Myocyte (in vitro differentiated cells): ENCODE data around the gene SLC39A10. TPM values are rescaled to one million over a fixed set of nuclear protein-coding genes. Genes with fewer than 3 reads are reported as not detected.
"Not testable (repeated sequence)": the region's sequence is repeated elsewhere in the genome, so short reads cannot be mapped to it uniquely, and the experiment has no call there.

ENCODE experiments used
- DNase-seq: peaks from one replicate; pipeline ENCODE4 v3.0.0-alpha.2; 2012; ENCODE audit warnings: low read depth
- total RNA-seq: library from RNA; depleted of rRNA; stranded (reverse); fragments of >200 nt; gene quantifications from 2 replicates; pipeline ENCODE4 v1.2.3, GENCODE V29; 2014

SLC39A10 gene
- total RNA-seq, 1 donor from 2014 or later, result 37.2 TPM

DNA sequence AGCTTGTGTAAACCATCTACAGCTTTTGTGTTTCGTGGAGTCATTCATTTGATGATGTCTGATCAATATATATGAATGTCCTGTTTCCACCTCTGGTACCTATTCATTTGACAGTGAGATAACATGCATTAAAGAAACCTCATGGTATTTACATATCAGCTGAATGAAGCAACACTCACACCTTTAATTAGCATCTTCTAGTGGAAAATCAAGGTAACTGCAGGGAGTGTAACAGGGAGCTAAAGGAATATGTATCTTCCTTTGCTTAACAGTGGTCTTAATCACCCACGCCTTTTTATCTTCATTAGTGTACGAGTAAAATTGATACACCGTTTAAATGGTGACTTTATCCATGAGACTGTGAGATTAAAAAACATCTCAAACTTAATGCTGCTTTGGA lies 15.6 kb downstream of the SLC39A10 start:
- DNase-seq, result no peak

DNA sequence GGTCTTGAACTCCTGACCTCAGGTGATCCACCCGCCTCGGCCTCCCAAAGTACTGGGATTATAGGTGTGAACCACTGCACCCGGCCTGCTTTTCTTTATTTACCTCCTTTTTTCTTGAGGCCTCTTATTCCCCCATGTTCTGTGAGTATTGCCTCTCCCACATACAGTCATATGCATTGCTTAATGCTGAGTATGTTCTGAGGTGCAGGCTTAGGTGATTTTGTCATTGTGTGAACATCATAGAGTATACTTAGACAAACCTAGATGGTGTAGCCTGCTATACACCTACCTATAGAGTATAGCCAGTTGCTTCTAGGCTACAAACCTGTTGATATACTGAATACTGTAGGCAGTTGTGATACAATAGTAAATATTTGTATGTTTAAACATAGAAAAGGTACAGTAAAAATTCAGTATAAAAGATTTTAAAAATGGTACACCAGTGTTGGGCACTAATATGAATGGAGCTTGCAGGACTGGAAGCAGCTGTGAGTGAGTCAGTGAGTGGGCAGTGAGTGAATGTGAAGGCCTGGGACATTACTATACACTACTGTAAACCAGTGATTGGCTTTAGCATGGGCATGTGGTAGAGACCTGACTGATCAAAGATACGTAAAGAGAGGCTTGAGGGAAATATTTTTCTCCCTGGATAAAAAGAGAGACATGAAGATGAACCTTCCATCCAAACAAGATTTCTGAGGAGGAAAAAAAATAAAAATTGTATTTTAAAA lies 17.6 kb downstream of the SLC39A10 start:
- peak; percentile 36 for DNase-seq

DNA sequence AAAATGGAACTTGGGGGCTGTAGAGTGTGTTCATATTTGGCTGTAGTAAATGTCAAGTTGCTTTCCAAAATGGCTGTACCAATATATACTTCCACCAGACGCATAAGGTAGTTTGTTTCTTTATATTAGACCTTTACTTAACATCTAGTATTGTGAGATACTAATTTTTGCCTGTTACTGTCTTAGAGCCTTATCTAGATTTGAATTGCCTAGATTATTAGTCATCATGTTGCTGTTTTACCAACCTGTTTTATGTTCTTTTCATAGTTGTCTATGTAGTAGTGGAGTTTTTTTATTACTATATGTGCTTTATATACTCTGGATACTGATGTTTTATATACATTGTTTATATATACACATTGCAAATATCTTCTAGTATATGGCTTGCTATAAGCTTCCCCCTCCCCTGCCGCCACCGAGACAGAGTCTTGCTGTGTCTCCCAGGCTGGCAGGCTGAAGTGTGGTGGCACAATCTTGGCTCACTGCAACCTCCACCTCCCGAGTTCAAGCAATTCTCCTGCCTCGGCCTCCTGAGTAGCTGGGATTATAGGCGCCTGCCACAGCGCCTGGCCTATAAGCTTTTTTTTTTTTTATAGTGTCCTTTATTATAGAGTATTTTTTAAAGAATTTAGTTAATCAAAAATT lies 18.9 kb downstream of the SLC39A10 start:
- DNase-seq, result no peak

DNA sequence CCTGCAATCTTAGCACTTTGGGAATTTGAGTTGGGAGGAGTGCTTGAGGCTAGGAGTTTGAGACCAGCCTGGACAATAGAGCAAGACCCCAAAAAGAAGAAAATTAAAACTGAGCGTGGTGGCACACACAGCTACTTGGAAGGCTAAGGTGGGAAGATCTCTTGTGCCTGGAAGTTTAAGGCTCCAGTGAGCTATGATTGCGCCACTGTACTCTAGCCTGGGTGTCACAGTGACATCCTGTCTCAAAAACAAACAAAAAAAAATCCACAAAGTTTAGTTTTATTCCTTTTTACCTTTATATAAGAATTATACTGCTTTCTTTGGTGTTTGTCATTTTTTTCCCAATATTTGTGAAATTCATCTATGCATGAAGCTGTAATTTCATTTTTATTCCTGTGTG lies 20.3 kb downstream of the SLC39A10 start:
- DNase-seq, result no peak

DNA sequence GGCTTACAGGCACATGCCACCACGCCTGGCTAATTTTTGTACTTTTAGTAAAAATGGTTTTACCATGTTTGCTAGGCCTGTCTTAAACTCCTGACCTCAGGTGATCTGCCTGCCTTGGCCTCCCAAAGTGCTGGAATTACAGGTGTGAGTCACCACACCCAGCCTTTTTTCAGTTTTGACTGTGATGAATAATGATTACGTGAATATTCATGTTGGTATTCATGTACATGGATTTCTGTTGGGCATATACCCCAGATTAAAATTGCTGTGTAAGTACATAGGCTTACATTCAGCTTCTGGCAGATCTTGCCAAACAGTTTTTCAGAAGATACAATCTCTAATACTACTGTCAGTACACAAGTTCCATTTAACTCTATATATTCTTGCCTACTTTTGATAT lies 20.9 kb downstream of the SLC39A10 start:
- no peak for DNase-seq

DNA sequence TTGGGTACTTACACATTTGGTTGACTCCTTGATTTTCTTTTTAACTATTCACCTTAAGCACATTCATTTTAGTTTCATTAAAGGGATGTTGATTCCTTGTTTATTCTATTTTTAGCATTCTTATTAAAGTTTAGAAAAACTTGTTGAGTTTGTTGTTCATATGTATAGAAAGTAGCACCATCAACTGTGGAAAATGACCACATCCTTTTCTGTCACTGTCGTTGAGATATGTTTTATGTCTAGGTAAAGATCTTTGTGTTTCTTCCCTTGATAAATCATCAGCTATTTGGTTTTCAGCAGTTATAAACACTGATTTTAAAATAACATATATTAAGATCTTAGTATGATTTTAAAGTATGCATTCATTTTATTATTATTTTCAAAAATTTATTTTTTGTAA lies 25.1 kb downstream of the SLC39A10 start:
- DNase-seq, result no peak

DNA sequence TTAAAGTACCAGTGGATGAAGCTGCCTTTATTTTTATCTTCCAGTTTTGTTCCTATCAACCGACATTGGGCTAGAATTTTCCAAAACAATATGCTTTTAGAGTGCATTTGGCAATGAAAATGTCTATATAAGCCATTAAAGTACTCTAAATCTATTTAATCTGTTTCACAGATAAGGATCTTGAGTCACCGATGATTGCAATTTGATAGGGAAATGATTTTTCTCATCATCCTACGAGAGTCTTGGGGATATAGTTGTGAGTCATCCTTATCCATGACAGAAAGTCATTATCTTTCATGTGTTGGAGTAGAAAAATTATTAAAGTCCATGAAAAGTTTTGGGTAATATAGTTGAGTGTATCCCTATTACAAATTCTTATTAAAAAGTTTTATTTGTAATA lies 26.1 kb downstream of the SLC39A10 start:
- no peak for DNase-seq

DNA sequence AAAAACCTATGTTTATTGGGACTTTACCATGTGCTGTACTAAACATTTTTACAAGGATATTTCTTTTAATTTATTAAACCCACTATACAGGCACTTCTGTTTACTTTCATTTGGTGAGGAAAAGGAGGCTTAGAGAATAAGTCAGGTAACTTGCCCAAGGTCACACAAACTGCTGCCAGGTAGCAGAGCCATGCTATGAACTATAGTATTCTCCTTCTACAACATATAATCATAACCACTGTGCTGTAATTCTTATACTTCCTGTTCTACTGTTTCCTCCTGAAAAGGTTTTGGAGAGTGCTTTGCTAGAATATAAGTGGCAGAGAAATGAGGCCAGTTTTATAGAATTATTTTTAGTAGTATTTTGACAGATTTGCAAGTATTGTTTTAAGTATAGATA lies 29.5 kb downstream of the SLC39A10 start:
- no peak for DNase-seq

DNA sequence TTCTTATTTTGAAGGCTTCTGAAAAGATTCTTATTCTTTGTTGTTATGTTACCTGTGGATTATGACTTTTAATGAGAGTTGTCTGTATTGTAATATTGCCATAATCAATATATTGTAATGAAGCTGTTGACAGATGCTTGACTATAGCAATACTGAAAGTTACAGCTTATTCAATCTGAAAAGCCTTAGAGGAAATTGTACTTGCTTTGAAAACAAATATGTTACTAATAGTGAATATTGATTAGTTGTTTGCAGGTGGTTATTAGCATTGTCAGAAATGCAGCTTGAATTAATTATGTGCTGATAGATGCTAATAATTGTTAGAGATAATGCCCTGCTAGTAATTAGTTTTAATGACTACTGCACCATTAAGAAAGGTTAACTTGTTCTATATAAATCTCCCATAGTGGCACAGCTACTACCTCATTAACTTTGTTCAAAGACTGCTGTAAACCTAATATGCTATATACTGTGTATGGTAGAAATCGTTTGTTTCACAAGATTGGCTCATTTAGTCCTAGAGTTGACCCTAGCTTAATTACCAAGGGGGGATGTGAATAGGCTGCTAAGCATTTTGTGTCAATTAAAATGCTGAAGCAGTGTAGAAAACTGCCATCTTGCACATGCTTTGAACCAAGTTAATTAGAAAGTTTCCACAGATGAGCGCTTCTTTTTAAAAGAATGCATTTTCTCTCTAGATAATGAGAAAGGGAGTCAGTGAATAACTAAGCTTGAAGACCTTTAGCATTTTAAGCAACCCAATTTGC lies 30.5 kb downstream of the SLC39A10 start:
- DNase-seq, result no peak

DNA sequence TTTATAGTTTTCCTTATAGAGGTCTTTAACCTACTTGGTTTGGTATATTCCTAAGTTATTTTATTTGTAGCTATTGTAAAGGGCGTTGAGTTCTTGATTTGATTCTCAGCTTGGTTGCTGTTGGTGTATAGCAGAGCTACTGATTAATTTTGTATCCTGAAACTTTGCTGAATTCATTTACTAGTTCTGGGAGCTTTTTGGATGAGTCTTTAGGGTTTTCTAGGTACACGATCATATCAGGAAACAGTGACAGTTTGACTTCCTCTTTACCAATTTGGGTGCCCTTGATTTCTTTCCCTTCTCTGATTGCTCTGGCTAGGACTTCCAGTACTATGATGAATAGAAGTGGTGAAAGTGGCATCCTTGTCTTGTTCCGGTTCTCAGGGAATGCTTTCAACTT lies 35.5 kb downstream of the SLC39A10 start:
- not testable (repeated sequence) for DNase-seq

DNA sequence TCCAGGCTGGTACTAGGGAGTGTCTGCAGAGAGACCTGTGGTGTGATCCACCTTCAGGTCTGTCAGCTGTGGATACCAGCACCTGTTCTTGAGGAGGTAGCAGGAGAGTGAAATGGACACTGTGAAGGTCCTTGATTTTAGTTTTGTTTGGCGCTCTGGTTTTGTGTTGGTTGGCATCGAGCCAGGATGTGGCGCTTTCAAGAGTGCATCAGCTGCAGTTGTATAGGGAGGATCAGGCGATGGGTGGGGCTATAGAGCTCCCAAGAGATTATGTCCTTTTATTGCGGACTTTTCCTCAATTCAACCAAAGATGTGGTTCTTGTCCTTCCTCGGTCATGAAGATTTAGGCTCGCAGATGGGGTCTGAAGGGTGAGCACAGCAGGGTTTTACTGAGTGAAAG lies 37.5 kb downstream of the SLC39A10 start:
- no peak for DNase-seq

DNA sequence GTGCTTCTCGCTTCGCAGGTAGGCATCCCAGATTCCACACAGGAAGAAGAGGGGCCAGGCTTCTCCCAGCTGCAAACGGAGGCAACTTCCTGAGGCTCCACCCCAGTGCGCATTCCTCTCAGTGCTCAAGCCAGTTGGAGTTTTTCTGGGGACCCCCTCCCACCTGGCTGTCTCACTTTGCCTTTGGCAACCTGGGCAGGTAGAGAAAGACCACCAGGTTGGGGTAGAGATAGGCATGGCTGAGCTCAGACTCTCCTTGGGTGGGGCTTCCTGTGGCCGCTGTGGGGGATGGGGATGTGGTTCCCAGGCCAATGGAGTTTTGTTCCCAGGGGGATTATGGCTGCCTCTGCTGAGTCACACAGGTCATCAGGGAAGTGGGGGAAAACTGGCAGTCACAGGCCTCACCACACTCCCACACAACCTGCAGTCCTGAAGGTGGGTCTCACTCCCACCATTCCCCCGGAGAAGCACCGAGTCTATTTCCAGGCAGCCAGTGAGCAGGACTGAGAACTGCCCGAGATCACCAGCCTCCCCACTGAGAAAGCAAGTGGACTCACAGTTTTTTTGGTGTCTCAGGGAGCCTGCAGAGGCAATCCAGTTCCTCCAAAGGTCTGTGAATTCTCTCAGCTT lies 38.1 kb downstream of the SLC39A10 start:
- DNase-seq, result no peak

DNA sequence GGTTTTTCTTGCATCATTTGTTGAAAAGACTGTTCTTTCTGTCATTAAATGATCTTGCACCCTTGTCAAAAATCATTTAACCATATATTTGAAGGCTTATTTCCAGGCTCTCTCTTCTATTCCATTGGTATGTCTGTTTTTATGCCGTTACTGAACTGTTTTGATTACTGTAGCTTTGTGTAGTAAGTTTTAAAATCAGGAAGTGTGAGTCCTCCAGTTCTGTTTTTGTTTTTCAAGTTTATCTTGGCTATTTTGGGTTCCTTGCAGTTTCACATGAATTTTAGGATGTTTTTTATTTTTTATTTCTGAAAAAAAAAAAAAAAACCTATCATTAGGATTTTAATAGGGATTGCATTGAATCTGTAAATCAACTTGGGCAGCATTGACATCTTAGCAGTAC lies 39.0 kb downstream of the SLC39A10 start:
- no peak for DNase-seq

DNA sequence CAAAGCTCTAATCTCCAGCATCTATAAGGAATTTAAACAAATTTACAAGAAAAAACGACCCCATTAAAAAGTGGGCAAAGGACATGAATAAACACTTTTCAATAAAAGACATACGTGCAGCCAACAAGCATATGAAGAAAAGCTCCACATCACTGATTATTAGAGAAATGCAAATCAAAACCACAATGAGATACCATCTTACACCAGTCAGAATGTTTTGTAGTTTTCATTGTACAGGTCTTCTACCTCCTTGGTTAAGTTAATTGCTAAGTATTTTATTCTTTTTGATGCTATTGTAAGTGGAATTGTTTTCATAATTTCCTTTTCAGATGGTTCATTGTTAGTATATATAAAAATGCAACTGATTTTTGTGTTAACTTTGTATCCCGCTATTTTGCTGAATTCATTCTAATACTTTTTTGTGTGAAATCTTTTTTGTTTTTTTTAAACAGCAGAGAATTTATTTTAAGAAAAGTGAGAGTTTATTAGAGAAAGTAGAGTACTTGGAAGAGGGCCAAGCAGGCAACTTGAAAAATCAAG lies 40.7 kb downstream of the SLC39A10 start:
- DNase-seq, result no peak

DNA sequence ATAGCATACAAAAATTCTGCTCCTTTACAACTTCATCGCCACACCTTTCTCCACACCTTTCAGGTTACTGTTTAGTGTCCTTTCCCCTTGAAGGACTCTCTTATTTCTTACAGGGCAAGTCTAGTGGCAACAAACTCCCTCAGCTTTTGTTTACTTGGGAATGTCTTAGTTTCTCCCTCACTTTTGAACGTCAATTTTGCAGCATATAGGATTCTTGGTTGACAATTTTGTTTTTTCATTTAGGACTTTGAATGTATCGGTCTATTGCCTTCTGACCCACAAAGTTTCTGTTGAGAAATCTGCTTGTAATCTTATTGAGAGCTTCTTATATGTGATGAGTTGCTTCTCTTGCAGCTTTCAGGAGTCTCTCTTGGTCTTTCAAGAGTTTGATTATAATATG lies 43.5 kb downstream of the SLC39A10 start:
- no peak for DNase-seq

DNA sequence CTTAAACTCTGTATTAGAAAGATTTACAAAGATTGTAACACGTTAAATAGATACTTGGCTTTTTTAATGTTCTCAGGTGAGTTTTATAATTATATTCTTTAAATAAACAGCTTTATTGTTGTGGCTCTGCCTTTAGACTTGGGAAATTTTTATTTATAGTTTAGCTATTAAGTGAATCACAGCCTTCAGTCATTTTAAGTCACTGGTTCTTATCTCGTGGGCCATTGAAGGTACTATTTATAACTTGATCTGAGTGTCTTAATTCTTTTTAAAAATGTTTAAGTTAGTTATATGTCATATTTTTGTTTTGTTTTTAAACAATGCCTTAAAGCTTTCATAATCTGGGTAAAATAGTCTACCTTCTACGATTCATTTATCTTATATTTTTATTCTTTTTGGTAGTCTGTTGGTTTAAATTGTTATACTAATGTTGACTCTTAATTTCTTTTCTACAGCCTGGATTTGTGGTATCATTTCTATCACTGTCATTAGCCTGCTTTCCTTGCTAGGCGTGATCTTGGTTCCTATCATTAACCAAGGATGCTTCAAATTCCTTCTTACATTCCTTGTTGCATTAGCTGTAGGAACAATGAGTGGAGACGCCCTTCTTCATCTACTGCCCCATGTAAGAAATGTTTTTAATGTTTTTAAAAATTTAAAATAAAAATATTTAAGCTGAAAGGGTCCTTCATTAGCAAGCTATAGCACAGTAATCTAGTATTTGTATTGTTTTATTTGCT lies 49.3 kb downstream of the SLC39A10 start:
- DNase-seq, result peak; percentile 55

DNA sequence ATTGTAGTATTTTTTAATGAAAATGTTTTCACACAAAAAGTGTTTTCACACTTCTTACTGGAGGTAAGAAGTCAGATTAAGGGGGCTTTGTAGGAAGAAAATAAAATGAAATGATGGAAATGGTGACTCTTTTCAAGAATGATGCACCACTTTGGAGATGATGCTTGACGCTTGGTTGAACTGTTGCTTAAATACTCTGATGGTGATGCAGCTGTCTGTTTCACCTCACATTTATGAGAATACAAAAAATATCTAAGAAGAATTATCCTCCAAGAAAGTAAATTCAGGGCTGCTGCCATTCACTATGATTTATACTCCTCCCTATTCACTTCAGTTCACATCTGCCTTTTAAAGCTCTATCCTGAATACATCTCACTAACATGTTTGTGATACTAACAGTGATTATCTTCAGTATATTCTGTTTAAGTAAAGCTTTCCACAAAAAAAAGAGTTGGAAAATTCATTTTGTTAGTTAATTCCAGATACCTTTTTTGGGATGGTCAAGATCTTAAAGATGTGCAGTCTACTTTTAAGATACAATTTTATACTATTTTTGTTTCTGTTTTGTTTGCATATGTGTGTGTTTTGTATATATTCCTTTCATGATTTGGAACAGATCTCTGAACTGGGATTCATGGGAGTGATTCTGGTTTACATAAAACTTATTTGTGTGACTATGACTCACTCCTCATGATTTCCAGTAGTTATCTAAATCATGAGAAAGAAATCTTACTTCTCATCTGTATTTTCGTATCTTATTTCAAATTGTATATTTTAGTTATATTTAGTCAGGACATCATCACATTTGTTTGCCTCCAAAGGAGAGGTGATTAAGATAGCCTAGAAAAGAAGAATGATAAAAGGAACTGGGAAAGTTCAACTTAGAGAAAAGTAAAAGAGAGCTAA lies 53.1 kb downstream of the SLC39A10 start:
- DNase-seq, result peak; percentile 19

DNA sequence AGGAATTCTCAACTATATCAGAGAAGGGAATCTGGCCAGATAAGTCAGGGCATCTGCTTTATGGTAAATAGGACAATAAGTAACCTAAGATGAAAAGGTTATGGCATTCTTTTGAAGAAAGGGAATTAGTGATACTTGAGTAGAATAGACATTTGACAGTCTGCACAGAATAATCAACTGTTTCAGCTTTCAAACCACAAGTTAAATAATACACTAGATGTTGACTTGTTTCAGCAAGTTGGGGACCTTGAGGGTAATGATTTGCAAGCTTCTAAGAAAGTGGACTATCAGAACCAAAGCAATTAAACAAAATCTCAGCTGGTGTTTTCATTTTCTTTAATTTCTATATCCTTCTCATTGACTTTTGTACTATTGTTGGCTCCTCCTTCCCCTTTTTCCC lies 54.5 kb downstream of the SLC39A10 start:
- no peak for DNase-seq

DNA sequence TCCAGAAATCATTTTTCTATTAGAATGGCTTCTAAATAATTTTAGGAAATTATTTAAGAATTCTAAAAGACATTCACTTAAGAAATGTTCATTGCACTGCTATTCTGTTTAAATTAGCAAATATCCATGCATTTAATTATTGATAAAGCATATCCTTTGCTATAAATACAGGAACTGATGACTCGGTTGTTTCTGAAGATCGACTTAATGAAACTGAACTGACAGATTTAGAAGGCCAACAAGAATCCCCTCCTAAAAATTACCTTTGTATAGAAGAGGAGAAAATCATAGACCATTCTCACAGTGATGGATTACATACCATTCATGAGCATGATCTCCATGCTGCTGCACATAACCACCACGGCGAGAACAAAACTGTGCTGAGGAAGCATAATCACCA lies 59.4 kb downstream of the SLC39A10 start:
- DNase-seq, result no peak

DNA sequence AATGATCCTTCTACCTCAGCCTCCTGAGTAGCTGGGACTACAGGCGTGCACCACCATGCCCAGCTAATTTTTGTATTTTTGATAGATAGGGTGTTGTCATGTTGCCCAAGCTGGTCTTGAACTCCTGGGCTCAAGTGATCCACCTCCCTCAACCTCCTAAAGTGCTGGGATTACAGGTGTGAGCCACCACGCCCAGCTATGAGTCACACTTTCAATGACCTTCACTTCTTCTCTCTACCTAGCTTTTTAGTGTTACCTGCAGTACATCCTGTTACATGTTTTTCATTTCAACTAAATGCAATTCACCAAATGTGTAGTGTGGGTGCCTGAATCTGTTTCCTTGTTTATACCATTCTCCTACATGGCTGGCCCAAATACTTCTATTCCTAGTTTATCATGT lies 64.0 kb downstream of the SLC39A10 start:
- no peak for DNase-seq
